H9 (cell line): ENCODE data around the gene SIRT7. TPM values are rescaled to one million over a fixed set of nuclear protein-coding genes. Genes with fewer than 3 reads are reported as not detected.
A peak's percentile ranks its signal among the peaks of the same experiment; 100 is the strongest.

ENCODE experiments used
- DNase-seq: peaks from one replicate; pipeline ENCODE4 v3.0.0-alpha.2; 2017
- H2AFZ ChIP-seq: one replicate; pipeline ENCODE4 v1.6.1; 2013; ENCODE audit warnings: mild to moderate bottlenecking, low read length, control low read depth, moderate library complexity
- H2AK5ac ChIP-seq: 2 replicates; pipeline ENCODE4 v1.6.1; 2013; ENCODE audit warnings: low read length, control low read depth, mixed read lengths; ENCODE audit not compliant: insufficient read length
- H2BK120ac ChIP-seq: one replicate; pipeline ENCODE4 v1.6.1; 2013; ENCODE audit warnings: low read depth, mild to moderate bottlenecking, low read length, control low read depth, inconsistent platforms; ENCODE audit not compliant: poor library complexity, severe bottlenecking
- H2BK12ac ChIP-seq: 2 replicates; pipeline ENCODE4 v1.6.1; 2013; ENCODE audit warnings: low read length, control low read depth, mixed read lengths, low read depth; ENCODE audit not compliant: insufficient read length
- H2BK15ac ChIP-seq: 2 replicates; pipeline ENCODE4 v1.6.1; 2013; ENCODE audit warnings: low read depth, low read length, control low read depth
- H2BK20ac ChIP-seq: one replicate; pipeline ENCODE4 v1.6.1; 2013; ENCODE audit warnings: low read depth, mild to moderate bottlenecking, low read length, control low read depth, inconsistent platforms; ENCODE audit not compliant: poor library complexity, severe bottlenecking
- H2BK5ac ChIP-seq: 2 replicates; pipeline ENCODE4 v1.6.1; 2013; ENCODE audit warnings: low read length, control low read depth, mixed read lengths; ENCODE audit not compliant: insufficient read length
- H3K14ac ChIP-seq: 2 replicates; pipeline ENCODE4 v1.6.1; 2013; ENCODE audit warnings: low read length, control low read depth; ENCODE audit not compliant: insufficient read depth
- H3K18ac ChIP-seq: 2 replicates; pipeline ENCODE4 v1.6.1; 2013; ENCODE audit warnings: low read depth, mild to moderate bottlenecking, mixed read lengths, low read length, control low read depth; ENCODE audit not compliant: insufficient read length
- H3K23ac ChIP-seq: 2 replicates; pipeline ENCODE4 v1.6.1; 2013; ENCODE audit warnings: low read length, control low read depth, mixed read lengths, low read depth; ENCODE audit not compliant: insufficient read length
- H3K23me2 ChIP-seq: 2 replicates; pipeline ENCODE4 v1.6.1; 2013; ENCODE audit warnings: low read depth, mild to moderate bottlenecking, mixed read lengths, low read length, control low read depth; ENCODE audit not compliant: insufficient read length, poor library complexity, severe bottlenecking
- H3K27ac ChIP-seq: 2 replicates; pipeline ENCODE4 v1.5.1; 2013; ENCODE audit warnings: low read length, control low read depth, mixed read lengths, low read depth; ENCODE audit not compliant: insufficient read length
- H3K27me3 ChIP-seq: 2 replicates; pipeline ENCODE4 v1.6.1; 2013; ENCODE audit warnings: low read length, control low read depth, inconsistent platforms; ENCODE audit not compliant: insufficient read depth
- H3K4ac ChIP-seq: 2 replicates; pipeline ENCODE4 v1.6.1; 2013; ENCODE audit warnings: low read depth, mild to moderate bottlenecking, control low read depth, inconsistent platforms, low read length, moderate library complexity
- H3K4me1 ChIP-seq: 2 replicates; pipeline ENCODE4 v1.6.1; 2013; ENCODE audit warnings: low read length, control low read depth, inconsistent platforms; ENCODE audit not compliant: insufficient read depth
- H3K4me2 ChIP-seq: 2 replicates; pipeline ENCODE4 v1.6.1; 2013; ENCODE audit warnings: low read length, control low read depth, mixed read lengths; ENCODE audit not compliant: insufficient read length, insufficient read depth
- H3K56ac ChIP-seq: 2 replicates; pipeline ENCODE4 v1.6.1; 2013; ENCODE audit warnings: low read depth, mild to moderate bottlenecking, mixed read lengths, low read length, control low read depth; ENCODE audit not compliant: insufficient read length
- H3K79me1 ChIP-seq: 2 replicates; pipeline ENCODE4 v1.6.1; 2013; ENCODE audit warnings: low read depth, mild to moderate bottlenecking, moderate library complexity, low read length, control low read depth, inconsistent platforms; ENCODE audit not compliant: insufficient read depth, poor library complexity, severe bottlenecking
- H3K79me2 ChIP-seq: 2 replicates; pipeline ENCODE4 v1.6.1; 2013; ENCODE audit warnings: low read length, control low read depth, inconsistent platforms; ENCODE audit not compliant: insufficient read depth
- H3K9ac ChIP-seq: 2 replicates; pipeline ENCODE4 v1.6.1; 2013; ENCODE audit warnings: low read length, control low read depth, mixed read lengths; ENCODE audit not compliant: insufficient read length; ENCODE audit errors: extremely low read depth
- H3K9me3 ChIP-seq: one replicate; pipeline ENCODE4 v1.6.1; 2013; ENCODE audit warnings: low read depth, low read length, inconsistent platforms; ENCODE audit not compliant: control insufficient read depth
- H3T11ph ChIP-seq: one replicate; pipeline ENCODE4 v1.6.1; 2013; ENCODE audit warnings: mild to moderate bottlenecking, low read length, control low read depth, inconsistent platforms
- H4K20me1 ChIP-seq: one replicate; pipeline ENCODE4 v1.6.1; 2013; ENCODE audit not compliant: control insufficient read depth, insufficient read length, insufficient read depth
- H4K5ac ChIP-seq: 2 replicates; pipeline ENCODE4 v1.6.1; 2013; ENCODE audit warnings: low read depth, mild to moderate bottlenecking, mixed read lengths, low read length, control low read depth; ENCODE audit not compliant: insufficient read length
- H4K8ac ChIP-seq: replicated peaks from 2 replicates; pipeline ENCODE4 v1.6.1; 2013; ENCODE audit warnings: low read length, control low read depth, mixed read lengths, low read depth; ENCODE audit not compliant: insufficient read length
- H4K91ac ChIP-seq: 2 replicates; pipeline ENCODE4 v1.6.1; 2013; ENCODE audit warnings: low read depth, mild to moderate bottlenecking, moderate library complexity, mixed read lengths, low read length, control low read depth; ENCODE audit not compliant: insufficient read length
- H3K27ac Mint-ChIP-seq, 3 experiments: 2 replicates in 2 of 3; 3 replicates in 1 of 3; pipeline ENCODE4 v1.8.0; 2020 to 2021; ENCODE audit warnings: mixed read lengths in 3 of 3, mild to moderate bottlenecking in 1 of 3, moderate library complexity in 1 of 3
- H3K27me3 Mint-ChIP-seq: 2 replicates; pipeline ENCODE4 v1.8.0; 2021; ENCODE audit warnings: low read depth, mild to moderate bottlenecking, moderate library complexity, mixed read lengths
- H3K36me3 Mint-ChIP-seq, 3 experiments: 2 replicates in 2 of 3; 3 replicates in 1 of 3; pipeline ENCODE4 v1.8.0; 2020 to 2021; ENCODE audit warnings: low read depth in 3 of 3, mixed read lengths in 3 of 3; ENCODE audit not compliant: insufficient read depth in 1 of 3
- H3K4me1 Mint-ChIP-seq, 2 experiments: 2 replicates each; pipeline ENCODE4 v1.8.0; 2020; ENCODE audit warnings: mixed read lengths in 2 of 2
- H3K4me3 Mint-ChIP-seq, 2 experiments: 2 replicates in 1 of 2; 3 replicates in 1 of 2; pipeline ENCODE4 v1.8.0; 2020 to 2021; ENCODE audit warnings: mild to moderate bottlenecking in 2 of 2, mixed read lengths in 2 of 2, moderate library complexity in 1 of 2
- H3K9me3 Mint-ChIP-seq, 2 experiments: 2 replicates in 1 of 2; 3 replicates in 1 of 2; pipeline ENCODE4 v1.8.0; 2020; ENCODE audit warnings: mild to moderate bottlenecking in 2 of 2, mixed read lengths in 2 of 2, moderate library complexity in 1 of 2
- CTCF ChIP-seq: fragments of 200-600 bp; sonication (generic); conservative IDR thresholded peaks from 3 replicates; pipeline ENCODE4 v1.8.0; 2021; ENCODE audit warnings: antibody characterized with exemption, mild to moderate bottlenecking
- WGBS: extraction: QIAGEN DNeasy Blood & Tissue Kit; methylation state at CpG from one replicate; pipeline ENCODE4 v1.1.7; 2013; ENCODE audit warnings: missing lambda C conversion rate, low lambda C conversion rate, mixed read lengths; ENCODE audit not compliant: insufficient read length; ENCODE audit errors: extremely low coverage; 5-methylcytosine and 5-hydroxymethylcytosine counted together
- total RNA-seq: library from RNA; stranded (reverse); gene quantifications from 2 replicates; pipeline ENCODE4 v1.2.1, GENCODE V29; 2021

SIRT7 gene
- total RNA-seq, 1 experiment from 2014 or later = 29.7 TPM

GRCh38 chr17:81911277-81911961, 6.6 kb downstream of the SIRT7 start, which contains the start of gene PCYT2:
PCYT2 (minus strand) TSS chr17:81911399; CDS start chr17:81911355, 44 bp downstream.
- Histone ChIP-seq H3K9ac (peak within 1 kb of the TSS; percentile 21), H4K91ac (no peak within 1 kb of the TSS), H4K20me1 (no peaks in the 10 kb centered on the region), H3K79me1 (no peaks in the 10 kb centered on the region), H2BK120ac (no peak within 1 kb of the TSS), H2BK5ac (no peak within 1 kb of the TSS), H3K56ac (no peak within 1 kb of the TSS), H3K27ac (no peak within 1 kb of the TSS), H3K4me2 (peak within 1 kb of the TSS; percentile 48), H3K23ac (no peak within 1 kb of the TSS), H3K27me3 (no peaks in the 10 kb centered on the region), H3T11ph (no peak within 1 kb of the TSS), H3K4ac (no peak within 1 kb of the TSS), H3K9me3 (no peaks in the 10 kb centered on the region), H4K8ac (no peak within 1 kb of the TSS), H2BK12ac (no peak within 1 kb of the TSS), H2AK5ac (no peak within 1 kb of the TSS), H3K23me2 (peaks cover 6% of the 10 kb centered on the region), H3K18ac (no peak within 1 kb of the TSS), H3K14ac (no peak within 1 kb of the TSS), H2AFZ (no peak within 1 kb of the TSS), H3K4me1 (no peaks in the 10 kb centered on the region), H2BK20ac (no peak within 1 kb of the TSS), H2BK15ac (no peak within 1 kb of the TSS; the same call in 1 of the 2 replicates), H4K5ac (no peak within 1 kb of the TSS), H3K79me2 (no peaks in the 10 kb centered on the region)
- H3K36me3 Mint-ChIP-seq = peaks cover 15 to 45% (median 36%) of the 10 kb centered on the region in 3 experiments; a peak in 6 of 7 replicates
- H3K4me3 Mint-ChIP-seq = peak within 1 kb of the TSS; percentile 79 to 92
- peaks cover 0 to 2% of the 10 kb centered on the region in 2 experiments; a peak in 2 of 4 replicates for H3K4me1 Mint-ChIP-seq
- peak; percentile 38; the same call in 2 of the 3 replicates for TF ChIP-seq CTCF
- no CpG with 5 or more reads among the region's 84 CpGs for WGBS
- no peaks in the 10 kb centered on the region for H3K27me3 Mint-ChIP-seq
- no peaks in the 10 kb centered on the region for H3K9me3 Mint-ChIP-seq
- peak within 1 kb of the TSS in 1 of 3 experiments; percentile 27; a peak in 1 of 7 replicates for H3K27ac Mint-ChIP-seq
- DNase-seq = peak; percentile 97
